Gastroesophageal sphincter (tissue), 3 donors: Measurements from ENCODE around the gene BRD1.

Experiments used
- POLR2A ChIP-seq, 2 donors: fragments of 450-650 bp; IDR thresholded peaks; one replicate each; pipeline ENCODE4 v1.6.1; 2017; ENCODE audit warnings: antibody characterized with exemption in 2 of 2, mild to moderate bottlenecking in 2 of 2, moderate library complexity in 1 of 2
- TF ChIP-seq, protein P1 (sequence below), 4 experiments: fragments of 200-600 bp in 2 of 4; fragments of 450-650 bp in 2 of 4; sonication (generic) in 1 of 4; IDR thresholded peaks; one replicate each; pipeline ENCODE4 v1.5.1; 2017 to 2019; ENCODE audit warnings: antibody characterized with exemption in 4 of 4, mild to moderate bottlenecking in 2 of 4, moderate library complexity in 2 of 4

GRCh38 chr22:49823289-49824045 is 4.2 kb downstream of the BRD1 start:
- TF ChIP-seq, protein P1, sequence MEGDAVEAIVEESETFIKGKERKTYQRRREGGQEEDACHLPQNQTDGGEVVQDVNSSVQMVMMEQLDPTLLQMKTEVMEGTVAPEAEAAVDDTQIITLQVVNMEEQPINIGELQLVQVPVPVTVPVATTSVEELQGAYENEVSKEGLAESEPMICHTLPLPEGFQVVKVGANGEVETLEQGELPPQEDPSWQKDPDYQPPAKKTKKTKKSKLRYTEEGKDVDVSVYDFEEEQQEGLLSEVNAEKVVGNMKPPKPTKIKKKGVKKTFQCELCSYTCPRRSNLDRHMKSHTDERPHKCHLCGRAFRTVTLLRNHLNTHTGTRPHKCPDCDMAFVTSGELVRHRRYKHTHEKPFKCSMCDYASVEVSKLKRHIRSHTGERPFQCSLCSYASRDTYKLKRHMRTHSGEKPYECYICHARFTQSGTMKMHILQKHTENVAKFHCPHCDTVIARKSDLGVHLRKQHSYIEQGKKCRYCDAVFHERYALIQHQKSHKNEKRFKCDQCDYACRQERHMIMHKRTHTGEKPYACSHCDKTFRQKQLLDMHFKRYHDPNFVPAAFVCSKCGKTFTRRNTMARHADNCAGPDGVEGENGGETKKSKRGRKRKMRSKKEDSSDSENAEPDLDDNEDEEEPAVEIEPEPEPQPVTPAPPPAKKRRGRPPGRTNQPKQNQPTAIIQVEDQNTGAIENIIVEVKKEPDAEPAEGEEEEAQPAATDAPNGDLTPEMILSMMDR (IDR thresholded peaks at IDR 0.05) = no peak
- no peak for TF ChIP-seq POLR2A (IDR thresholded peaks at IDR 0.05)
